SK-N-MC (cell line): ENCODE measurements around the gene PARS2.

Experiments used
- EZH2 ChIP-seq: fragments of 200-600 bp; sonication (generic); IDR thresholded peaks from one replicate; pipeline ENCODE4 v1.6.1; 2017; ENCODE audit warnings: antibody characterized with exemption
- FOXP2 ChIP-seq: optimal IDR thresholded peaks from 2 replicates; pipeline ENCODE3; 2011; ENCODE audit warnings: mild to moderate bottlenecking, moderate library complexity; ENCODE audit not compliant: insufficient read depth; ENCODE audit errors: extremely low read length, control extremely low read depth
- POLR2AphosphoS5 ChIP-seq: IDR thresholded peaks from 2 replicates; pipeline ENCODE4 v1.6.1; 2012; ENCODE audit warnings: mild to moderate bottlenecking, low read depth, low read length, borderline replicate concordance

DNA sequence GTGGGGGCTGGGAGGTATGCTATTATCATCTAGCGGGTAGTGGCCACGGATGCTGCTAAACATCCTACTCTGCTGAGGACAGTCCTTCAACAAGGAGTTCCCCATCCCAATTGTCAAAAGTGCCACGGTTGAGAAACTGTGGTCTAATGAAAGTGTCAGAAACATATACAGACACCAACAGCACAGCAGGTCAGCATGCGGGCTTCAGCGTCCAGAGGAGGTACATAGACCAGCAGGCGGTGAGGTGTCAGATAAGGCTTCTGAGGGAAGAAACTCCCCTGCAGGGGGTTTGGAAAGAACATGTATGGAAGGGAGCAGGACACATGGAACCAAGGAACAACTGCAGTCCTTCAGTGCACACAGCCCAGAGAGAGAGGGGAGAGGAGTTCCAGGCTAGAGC is 53.5 kb downstream of the PARS2 start:
- TF ChIP-seq EZH2 (no peak), POLR2AphosphoS5 (no peak), FOXP2 (no peak)
